ENCODE data around the gene ERN2.
"Not testable (repeated sequence)": the region's sequence is repeated elsewhere in the genome, so short reads cannot be mapped to it uniquely, and the experiment has no call there.

DNA sequence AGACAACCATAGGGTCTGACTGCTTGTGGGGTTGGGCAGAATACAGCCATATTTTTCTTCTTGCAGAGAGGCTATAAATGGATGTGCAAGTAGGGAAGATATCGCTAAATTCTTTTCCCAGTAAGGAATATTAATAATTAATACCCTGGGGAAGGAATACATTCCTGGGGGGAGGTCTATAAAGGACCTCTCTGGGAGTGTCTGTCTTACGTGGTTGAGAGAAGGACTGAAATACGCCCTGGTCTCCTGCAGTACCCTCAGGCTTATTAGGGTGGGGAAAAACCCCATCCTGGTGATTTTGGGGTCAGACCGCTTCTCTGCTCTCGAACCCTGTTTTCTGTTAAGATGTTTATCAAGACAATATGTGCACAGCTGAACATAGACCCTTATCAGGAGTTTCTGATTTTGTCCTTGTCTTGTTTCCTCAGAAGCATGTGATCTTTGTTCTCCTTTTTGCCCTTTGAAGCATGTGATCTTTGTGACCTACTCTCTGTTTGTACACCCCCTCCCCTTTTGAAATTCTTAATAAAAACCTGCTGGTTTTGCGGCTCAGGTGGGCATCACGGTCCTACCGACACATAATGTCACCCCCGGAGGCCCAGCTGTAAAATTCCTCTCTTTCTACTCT lies 9.7 kb upstream of the ERN2 start:
- TF ChIP-seq EZH2 (IDR thresholded peaks at IDR 0.05; ENCODE audit: low read length, missing control alignments) = not testable (repeated sequence)
- TF ChIP-seq, protein P1, sequence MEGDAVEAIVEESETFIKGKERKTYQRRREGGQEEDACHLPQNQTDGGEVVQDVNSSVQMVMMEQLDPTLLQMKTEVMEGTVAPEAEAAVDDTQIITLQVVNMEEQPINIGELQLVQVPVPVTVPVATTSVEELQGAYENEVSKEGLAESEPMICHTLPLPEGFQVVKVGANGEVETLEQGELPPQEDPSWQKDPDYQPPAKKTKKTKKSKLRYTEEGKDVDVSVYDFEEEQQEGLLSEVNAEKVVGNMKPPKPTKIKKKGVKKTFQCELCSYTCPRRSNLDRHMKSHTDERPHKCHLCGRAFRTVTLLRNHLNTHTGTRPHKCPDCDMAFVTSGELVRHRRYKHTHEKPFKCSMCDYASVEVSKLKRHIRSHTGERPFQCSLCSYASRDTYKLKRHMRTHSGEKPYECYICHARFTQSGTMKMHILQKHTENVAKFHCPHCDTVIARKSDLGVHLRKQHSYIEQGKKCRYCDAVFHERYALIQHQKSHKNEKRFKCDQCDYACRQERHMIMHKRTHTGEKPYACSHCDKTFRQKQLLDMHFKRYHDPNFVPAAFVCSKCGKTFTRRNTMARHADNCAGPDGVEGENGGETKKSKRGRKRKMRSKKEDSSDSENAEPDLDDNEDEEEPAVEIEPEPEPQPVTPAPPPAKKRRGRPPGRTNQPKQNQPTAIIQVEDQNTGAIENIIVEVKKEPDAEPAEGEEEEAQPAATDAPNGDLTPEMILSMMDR (conservative IDR thresholded peaks at IDR 0.05 in 1 of 2, IDR thresholded peaks at IDR 0.05 in 1 of 2; ENCODE audit: low read depth in 1 of 2, low read length in 2 of 2) = not testable (repeated sequence)

Measured in fibroblast of lung (primary cell).